Gastrocnemius medialis (tissue), 4 donors: ENCODE results near the gene NIPA2. TPM values are rescaled to one million over a fixed set of nuclear protein-coding genes. Genes with fewer than 3 reads are reported as not detected.
A peak's percentile ranks its signal among the peaks of the same experiment; 100 is the strongest.

Source experiments
- ATAC-seq, 2 donors: fragments of 150-250 bp; one replicate each; pipeline ENCODE4 v1.9.1; 2016
- DNase-seq, 2 donors: peaks; one replicate each; pipeline ENCODE4 v3.0.0-alpha.2; 2019
- H3K27ac ChIP-seq, 4 donors: fragments of 200-600 bp; sonication (generic); 1 replicate in 1 of 4; 2 replicates in 3 of 4; pipeline ENCODE4 v1.5.1; 2016 to 2018; ENCODE audit warnings: mild to moderate bottlenecking in 2 of 4, moderate library complexity in 1 of 4
- H3K27me3 ChIP-seq, 3 donors: fragments of 200-600 bp; sonication (generic) in 2 of 3; 1 replicate in 1 of 3; 2 replicates in 2 of 3; pipeline versions ENCODE4 v1.5.1 to v1.6.0; 2016 to 2019; ENCODE audit warnings: mild to moderate bottlenecking in 1 of 3, moderate library complexity in 1 of 3
- H3K36me3 ChIP-seq, 2 donors: fragments of 200-600 bp; sonication (generic) in 1 of 2; one replicate each; pipeline ENCODE4 v1.5.1; 2017 to 2018
- H3K4me1 ChIP-seq, 2 donors: fragments of 200-600 bp; sonication (generic) in 1 of 2; one replicate each; pipeline ENCODE4 v1.5.1; 2016 to 2017; ENCODE audit warnings: mild to moderate bottlenecking in 2 of 2
- H3K4me3 ChIP-seq, 4 donors: fragments of 200-600 bp; sonication (generic) in 3 of 4; 1 replicate in 1 of 4; 2 replicates in 3 of 4; pipeline ENCODE4 v1.5.1; 2016 to 2019; ENCODE audit warnings: mild to moderate bottlenecking in 2 of 4
- H3K9me3 ChIP-seq, 3 donors: fragments of 200-600 bp; sonication (generic) in 2 of 3; 1 replicate in 1 of 3; 2 replicates in 2 of 3; pipeline ENCODE4 v1.5.1; 2016 to 2019
- POLR2A ChIP-seq, 2 donors: fragments of 450-650 bp; IDR thresholded peaks; one replicate each; pipeline ENCODE4 v1.6.1; 2017; ENCODE audit warnings: antibody characterized with exemption in 2 of 2, mild to moderate bottlenecking in 2 of 2, moderate library complexity in 2 of 2
- in situ Hi-C, 4 donors: fragments of 200-750 bp; cut with MboI; loops; one replicate each; pipeline versions ENCODE4 v1.15.0 to v1.8.0; 2017; ENCODE audit warnings: low sequenced_read_pairs in 4 of 4
- intact Hi-C: fragments of 100-400 bp; cut with DNase I; formaldehyde crosslinking; loops from one replicate; pipeline ENCODE4 v1.15.1; 2023; ENCODE audit warnings: low total_unique reads
- total RNA-seq, 4 donors: library from RNA; depleted of rRNA; stranded (reverse); fragments of >200 nt; gene quantifications; one replicate each; pipeline versions ENCODE4 v1.1.0 to v1.2.3, GENCODE V29; 2016
- TF ChIP-seq, protein P1 (sequence below), 5 experiments: fragments of 450-650 bp in 3 of 5; fragments of 200-600 bp in 2 of 5; sonication (generic) in 2 of 5; IDR thresholded peaks in 4 of 5; conservative IDR thresholded peaks in 1 of 5; 1 replicate in 4 of 5; 2 replicates in 1 of 5; pipeline ENCODE4 v1.5.1; 2016 to 2019; ENCODE audit warnings: antibody characterized with exemption in 5 of 5, mild to moderate bottlenecking in 3 of 5, moderate library complexity in 3 of 5

The NIPA2 gene
- total RNA-seq, 4 donors from 2014 or later: 27.3 to 43.5 (median 38.6) TPM

DNA sequence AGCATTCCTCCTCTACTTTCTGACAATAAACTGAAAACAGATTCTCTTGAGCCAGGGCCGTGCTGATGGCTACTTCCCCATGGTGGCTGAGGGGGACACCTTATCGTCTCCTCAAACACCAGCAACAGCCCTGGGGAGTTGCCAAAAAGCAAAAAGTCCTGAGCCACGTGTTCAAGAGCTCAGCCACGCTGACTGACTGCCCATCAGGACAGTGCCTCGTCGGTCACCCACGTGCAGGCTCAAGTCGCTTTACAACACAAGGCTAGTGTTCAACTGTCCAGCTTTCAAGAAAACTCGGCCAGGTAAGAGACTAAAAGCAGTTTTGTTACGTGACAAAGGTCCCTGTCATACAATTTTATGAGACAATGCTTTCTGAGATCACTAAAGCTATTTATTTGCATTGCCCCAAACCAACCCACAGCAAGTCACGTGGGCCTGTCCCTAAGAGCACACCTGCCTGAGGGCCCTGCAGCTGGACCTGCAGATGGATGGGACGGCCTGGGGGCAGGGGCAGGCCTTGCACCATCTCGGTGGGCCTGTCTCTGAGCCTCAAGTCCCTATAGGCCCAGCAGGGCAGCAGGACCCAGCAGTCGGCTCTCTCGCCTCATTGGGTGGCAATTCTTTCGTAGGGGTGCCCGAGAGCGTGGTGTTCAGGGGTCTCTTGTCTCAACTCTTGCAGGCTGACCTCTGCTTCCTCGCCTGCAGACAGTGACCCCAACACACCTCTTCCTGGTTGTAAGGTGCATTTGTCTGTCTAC is 42.7 kb downstream of the NIPA2 start:
- no peak for TF ChIP-seq POLR2A (IDR thresholded peaks at IDR 0.05)
- TF ChIP-seq, protein P1, sequence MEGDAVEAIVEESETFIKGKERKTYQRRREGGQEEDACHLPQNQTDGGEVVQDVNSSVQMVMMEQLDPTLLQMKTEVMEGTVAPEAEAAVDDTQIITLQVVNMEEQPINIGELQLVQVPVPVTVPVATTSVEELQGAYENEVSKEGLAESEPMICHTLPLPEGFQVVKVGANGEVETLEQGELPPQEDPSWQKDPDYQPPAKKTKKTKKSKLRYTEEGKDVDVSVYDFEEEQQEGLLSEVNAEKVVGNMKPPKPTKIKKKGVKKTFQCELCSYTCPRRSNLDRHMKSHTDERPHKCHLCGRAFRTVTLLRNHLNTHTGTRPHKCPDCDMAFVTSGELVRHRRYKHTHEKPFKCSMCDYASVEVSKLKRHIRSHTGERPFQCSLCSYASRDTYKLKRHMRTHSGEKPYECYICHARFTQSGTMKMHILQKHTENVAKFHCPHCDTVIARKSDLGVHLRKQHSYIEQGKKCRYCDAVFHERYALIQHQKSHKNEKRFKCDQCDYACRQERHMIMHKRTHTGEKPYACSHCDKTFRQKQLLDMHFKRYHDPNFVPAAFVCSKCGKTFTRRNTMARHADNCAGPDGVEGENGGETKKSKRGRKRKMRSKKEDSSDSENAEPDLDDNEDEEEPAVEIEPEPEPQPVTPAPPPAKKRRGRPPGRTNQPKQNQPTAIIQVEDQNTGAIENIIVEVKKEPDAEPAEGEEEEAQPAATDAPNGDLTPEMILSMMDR (IDR thresholded peaks at IDR 0.05 in 4 of 5, conservative IDR thresholded peaks at IDR 0.05 in 1 of 5): no peak
- intact Hi-C loops: no loop called here
- H3K36me3 ChIP-seq: peaks cover 0 to 36% of the 10 kb centered on the region in 2 donors
- H3K27me3 ChIP-seq: no peaks in the 10 kb centered on the region
- no peak overlapping the region for H3K4me3 ChIP-seq
- ATAC-seq (no peak), DNase-seq (no peak)
- H3K27ac ChIP-seq: no peak overlapping the region
- no peaks in the 10 kb centered on the region for H3K4me1 ChIP-seq
- in situ Hi-C loops: no loop called here
- H3K9me3 ChIP-seq: no peaks in the 10 kb centered on the region

DNA sequence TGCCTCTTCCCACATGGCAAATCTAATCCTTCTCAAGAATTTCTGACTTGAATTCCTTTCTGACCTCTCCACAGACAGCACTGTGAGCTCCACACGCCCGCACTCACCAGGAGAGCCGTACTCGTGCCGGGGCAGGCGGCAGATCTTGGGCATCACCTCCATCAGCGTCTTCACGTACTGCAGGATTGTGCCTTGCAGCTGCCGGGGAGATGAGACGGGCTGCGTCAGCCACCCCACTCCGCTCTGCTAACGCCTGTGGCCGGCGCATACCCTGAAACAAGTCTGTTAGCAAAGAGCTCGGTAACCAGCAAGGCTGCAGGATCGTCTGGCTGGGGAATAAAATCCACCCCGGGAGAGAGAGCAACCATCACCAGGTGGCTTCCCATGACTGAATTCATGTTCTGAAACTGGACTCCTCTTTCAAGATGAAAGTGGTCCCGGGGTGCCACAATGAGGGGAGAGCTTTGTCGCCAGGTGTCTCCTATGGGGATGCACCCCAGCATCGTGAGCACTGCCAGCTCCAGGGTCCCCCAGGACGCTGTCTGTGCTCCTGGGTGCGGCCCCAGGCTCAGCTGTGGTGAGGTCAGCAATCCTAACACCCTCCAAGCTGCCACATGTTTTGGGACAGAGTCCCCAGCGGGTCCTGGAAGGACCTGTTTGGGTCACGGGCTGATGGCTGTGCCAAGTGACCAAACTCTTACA is 43.4 kb downstream of the NIPA2 start:
- no peaks in the 10 kb centered on the region for H3K4me1 ChIP-seq
- intact Hi-C loops (no loop called here), in situ Hi-C loops (no loop called here)
- ATAC-seq (no peak), DNase-seq (no peak)
- H3K36me3 ChIP-seq: peaks cover 0 to 31% of the 10 kb centered on the region in 2 donors
- TF ChIP-seq, protein P1 (IDR thresholded peaks at IDR 0.05 in 4 of 5, conservative IDR thresholded peaks at IDR 0.05 in 1 of 5): no peak
- no peak for TF ChIP-seq POLR2A (IDR thresholded peaks at IDR 0.05)
- no peak overlapping the region for H3K27ac ChIP-seq
- no peak overlapping the region for H3K4me3 ChIP-seq
- no peaks in the 10 kb centered on the region for H3K27me3 ChIP-seq
- no peaks in the 10 kb centered on the region for H3K9me3 ChIP-seq

DNA sequence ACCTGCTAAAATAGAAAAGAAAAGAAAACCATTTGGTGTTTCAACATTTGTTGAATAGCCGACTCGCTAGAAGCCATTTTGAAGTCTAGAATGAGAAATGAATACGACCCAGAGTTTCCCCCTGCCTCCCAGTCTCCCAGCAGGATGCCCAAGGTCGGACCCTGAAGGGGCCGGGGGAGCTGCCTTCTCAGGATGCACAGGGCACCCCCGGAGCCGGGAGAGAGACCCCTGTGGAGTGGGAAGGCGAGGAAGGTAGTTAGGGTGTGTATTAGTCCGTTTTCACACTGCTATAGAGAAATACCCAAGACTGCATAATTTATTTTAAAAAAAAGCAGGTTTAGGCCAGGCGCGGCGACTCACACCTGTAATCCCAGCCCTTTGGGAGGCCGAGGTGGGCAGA is 44.7 kb downstream of the NIPA2 start:
- intact Hi-C loops: no loop called here
- DNase-seq: no peak
- Histone ChIP-seq H3K9me3 (no peaks in the 10 kb centered on the region), H3K4me3 (no peak overlapping the region), H3K36me3 (peaks cover 0 to 22% of the 10 kb centered on the region in 2 donors), H3K27ac (no peak overlapping the region), H3K4me1 (peaks cover 0 to 7% of the 10 kb centered on the region in 2 donors), H3K27me3 (no peaks in the 10 kb centered on the region)
- ATAC-seq: no peak
- TF ChIP-seq, protein P1 (IDR thresholded peaks at IDR 0.05 in 4 of 5, conservative IDR thresholded peaks at IDR 0.05 in 1 of 5): no peak
- TF ChIP-seq POLR2A (IDR thresholded peaks at IDR 0.05): no peak
- in situ Hi-C loops: no loop called here

DNA sequence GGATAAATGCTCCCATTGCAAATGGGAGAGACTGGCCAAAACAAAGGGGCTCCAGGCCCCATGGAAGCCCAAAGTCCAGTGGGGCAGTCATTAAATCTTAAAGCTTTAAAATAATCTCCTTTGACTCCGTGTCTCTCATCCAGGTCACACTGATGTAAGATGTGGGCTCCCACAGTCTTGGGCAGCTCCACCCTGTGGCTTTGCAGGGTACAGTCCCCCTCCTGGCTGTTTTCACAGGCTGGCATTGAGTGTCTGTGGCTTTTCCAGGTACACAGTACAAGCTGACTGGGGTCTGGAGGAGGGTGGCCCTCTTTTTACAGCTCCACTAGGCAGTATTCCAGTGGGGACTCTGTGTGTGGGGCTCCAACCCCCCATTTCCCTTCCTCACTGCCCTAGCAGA is 45.9 kb downstream of the NIPA2 start:
- intact Hi-C loops: no loop called here
- no peak for DNase-seq

More for the DNA sequence above, 45.9 kb downstream of the NIPA2 start:
- no peak for TF ChIP-seq POLR2A (IDR thresholded peaks at IDR 0.05)
- TF ChIP-seq, protein P1 (IDR thresholded peaks at IDR 0.05 in 4 of 5, conservative IDR thresholded peaks at IDR 0.05 in 1 of 5): peak in 2 of 5 experiments; percentile 14
- no peak for ATAC-seq
- Histone ChIP-seq H3K4me1 (peaks cover 0 to 7% of the 10 kb centered on the region in 2 donors), H3K27ac (no peak overlapping the region), H3K27me3 (no peaks in the 10 kb centered on the region), H3K36me3 (peaks cover 0 to 17% of the 10 kb centered on the region in 2 donors), H3K4me3 (no peak overlapping the region), H3K9me3 (no peaks in the 10 kb centered on the region)
- in situ Hi-C loops: no loop called here
